Activated CD4-positive, alpha-beta memory T cell treated with anti-CD3 and anti-CD28 coated beads for 36 hours (primary cell): Measurements from ENCODE around the gene FN3K. TPM values are rescaled to one million over a fixed set of nuclear protein-coding genes. Genes with fewer than 3 reads are reported as not detected.

Source experiments
- CTCF ChIA-PET: fragments of 350-600 bp; sonication (Branson Sonifier 250); formaldehyde crosslinking; loops from one replicate; lab custom pipeline; 2021; ENCODE audit warnings: antibody characterized with exemption, inconsistent platforms; lab: Charles Lee
- POLR2A ChIA-PET: fragments of 350-600 bp; sonication (Branson Sonifier 250); formaldehyde crosslinking; loops from one replicate; lab custom pipeline; 2021; ENCODE audit warnings: antibody characterized with exemption; lab: Charles Lee
- DNase-seq: peaks from one replicate; pipeline ENCODE4 v3.0.0-alpha.2; 2020
- H3K27ac Mint-ChIP-seq: one replicate; pipeline ENCODE4 v1.8.0; 2021; ENCODE audit warnings: mixed read lengths
- H3K27me3 Mint-ChIP-seq: one replicate; pipeline ENCODE4 v1.8.0; 2021; ENCODE audit warnings: mixed read lengths
- H3K36me3 Mint-ChIP-seq: one replicate; pipeline ENCODE4 v1.8.0; 2021; ENCODE audit warnings: mixed read lengths
- H3K4me1 Mint-ChIP-seq: one replicate; pipeline ENCODE4 v1.8.0; 2021; ENCODE audit warnings: low read depth, mixed read lengths
- H3K4me3 Mint-ChIP-seq: one replicate; pipeline ENCODE4 v1.8.0; 2021; ENCODE audit warnings: mild to moderate bottlenecking, mixed read lengths
- H3K9me3 Mint-ChIP-seq: one replicate; pipeline ENCODE4 v1.8.0; 2021; ENCODE audit warnings: mixed read lengths
- intact Hi-C: fragments of 100-400 bp; cut with micrococcal nuclease; formaldehyde crosslinking; loops from one replicate; pipeline ENCODE4 v1.15.1; 2023
- total RNA-seq, 2 experiments: library from RNA; stranded (reverse); gene quantifications; one replicate each; pipeline ENCODE4 v1.2.3, GENCODE V29; 2021

FN3K gene
- total RNA-seq, 2 experiments from 2014 or later: 1.6 to 2.3 TPM

DNA sequence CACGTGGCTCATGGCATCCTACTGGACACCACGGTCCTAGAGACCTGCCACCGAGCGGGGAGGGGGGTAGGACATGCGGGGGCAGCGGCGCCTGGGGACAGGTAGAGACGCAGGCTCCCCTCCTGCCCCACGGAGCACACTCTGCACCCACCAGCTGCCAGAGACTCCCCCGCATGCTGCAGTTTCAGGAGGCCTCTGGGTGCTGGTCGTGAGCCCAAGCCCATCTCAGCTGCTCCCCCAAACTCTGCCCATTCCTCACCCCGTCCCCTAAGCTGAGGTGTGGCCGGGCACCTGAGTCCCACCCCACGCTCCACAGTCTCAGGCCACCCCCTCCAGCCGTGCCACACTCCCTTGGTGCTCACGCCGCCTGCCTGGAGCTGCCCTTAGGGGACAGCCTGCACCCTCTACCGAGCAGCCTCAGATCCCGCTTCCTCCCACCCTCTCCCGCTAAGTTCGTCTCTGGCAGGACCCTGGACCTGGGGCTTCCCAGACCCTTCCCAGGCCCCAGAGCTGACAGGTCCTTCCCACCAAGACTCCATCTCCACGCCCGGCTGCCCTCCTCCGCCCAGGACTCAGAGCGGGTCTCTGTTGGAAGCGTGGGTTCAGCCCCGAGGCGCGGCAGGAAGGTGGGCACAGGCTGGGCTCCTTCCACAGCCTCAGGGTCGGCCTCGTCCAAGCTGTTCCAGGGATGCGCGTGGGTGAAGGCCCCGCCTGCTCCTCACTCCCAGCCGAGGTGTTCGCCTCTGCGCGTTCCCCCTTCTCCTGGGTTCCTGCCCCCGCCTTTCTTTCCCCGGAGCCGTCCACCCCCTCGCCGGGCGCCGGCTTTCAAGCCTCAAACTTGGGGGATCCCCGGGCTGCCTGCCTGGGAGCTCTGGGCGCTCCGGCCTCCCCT, 38.3 kb upstream of the FN3K start:
- Mint-ChIP-seq H3K36me3 (peaks cover 9% of the 10 kb centered on the region), H3K27ac (no peak overlapping the region), H3K9me3 (peaks cover 14% of the 10 kb centered on the region), H3K4me3 (peak overlapping the region; percentile 51), H3K27me3 (no peaks in the 10 kb centered on the region), H3K4me1 (peaks cover 8% of the 10 kb centered on the region)
- ChIA-PET POLR2A (no interaction called here), CTCF (no interaction called here)
- DNase-seq: peak; percentile 38
- intact Hi-C loops: loop anchor here (5.0 kb wide), 1 partner anchor 50 kb away; the partner anchor contains the start of gene WDR45B

DNA sequence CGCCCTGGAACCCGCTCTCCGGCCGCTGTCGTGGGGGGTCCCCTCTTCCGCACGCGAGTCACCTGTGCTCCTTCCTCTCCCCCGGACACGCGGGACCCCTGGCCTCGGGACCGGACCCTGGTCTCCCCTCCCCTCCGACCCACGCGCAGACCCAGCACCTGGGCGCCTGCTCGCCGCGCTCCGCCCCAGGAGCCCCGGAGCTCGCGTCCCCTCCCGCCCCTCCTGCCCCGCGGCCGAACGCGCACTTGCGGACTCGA, 37.7 kb upstream of the FN3K start:
- DNase-seq: no peak
- Mint-ChIP-seq H3K36me3 (peaks cover 9% of the 10 kb centered on the region), H3K4me3 (peak overlapping the region; percentile 32), H3K27me3 (no peaks in the 10 kb centered on the region), H3K4me1 (peaks cover 8% of the 10 kb centered on the region), H3K27ac (no peak overlapping the region), H3K9me3 (peaks cover 14% of the 10 kb centered on the region)
- ChIA-PET POLR2A (no interaction called here), CTCF (no interaction called here)
- intact Hi-C loops: loop anchor here (1.0 to 5.0 kb wide), 3 partner anchors 19 to 54 kb away; partner anchors contain the start of genes FN3KRP and WDR45B

DNA sequence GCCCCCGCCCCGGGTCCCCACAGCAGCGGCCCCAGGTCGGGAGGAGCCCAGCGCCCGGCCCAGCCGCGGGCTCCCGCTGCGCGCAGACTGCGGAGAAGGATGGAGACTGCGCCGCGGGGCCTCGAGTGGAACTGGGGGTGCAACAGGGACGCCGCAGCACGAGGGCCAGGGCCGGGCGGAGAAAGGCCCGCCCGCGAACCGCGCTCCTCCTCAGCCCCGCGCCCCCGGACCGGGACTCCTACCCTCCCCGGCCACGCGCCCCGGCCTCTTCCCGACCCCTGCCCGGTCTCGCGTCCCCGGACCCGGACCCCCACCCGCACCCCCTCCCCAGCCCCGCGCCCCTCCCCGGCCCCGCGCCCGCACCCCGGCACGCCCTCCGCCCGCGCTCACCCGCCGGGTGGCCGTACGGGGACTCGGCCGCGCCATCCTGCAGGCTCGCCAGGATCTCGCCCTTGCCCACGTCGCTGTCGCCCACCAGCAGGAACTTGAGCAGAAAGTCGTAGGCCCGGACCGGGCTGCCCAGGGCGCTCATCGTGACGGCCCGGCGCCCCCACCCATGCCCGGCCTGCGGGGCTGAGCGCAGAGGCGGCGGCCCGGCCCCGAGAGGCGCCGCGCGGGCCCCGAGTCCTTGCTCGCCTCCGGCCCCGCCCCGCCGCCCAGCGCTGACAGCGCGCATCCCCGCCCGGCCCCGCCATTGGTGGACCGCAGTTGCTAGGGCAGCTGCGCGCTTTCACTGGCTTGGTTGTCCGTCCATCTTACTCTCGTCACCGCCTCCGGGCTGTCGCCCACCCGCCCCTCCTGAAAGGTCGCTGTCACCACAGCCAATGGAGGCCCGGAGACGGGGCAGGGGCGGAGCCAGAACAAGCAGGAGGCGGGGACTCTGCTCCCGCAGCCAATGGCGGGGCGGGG, 37.1 kb upstream of the FN3K start, which contains the start of gene RAB40B:
RAB40B (minus strand) TSS at position 634 of the 909 bp plus-strand sequence; CDS start at position 532, 102 bp downstream.
- H3K36me3 Mint-ChIP-seq: peaks cover 8% of the 10 kb centered on the region
- peaks cover 14% of the 10 kb centered on the region for H3K9me3 Mint-ChIP-seq
- no peak within 1 kb of the TSS for H3K27ac Mint-ChIP-seq
- H3K4me1 Mint-ChIP-seq: peaks cover 8% of the 10 kb centered on the region
- peak; percentile 99 for DNase-seq
- POLR2A ChIA-PET: no interaction called here
- peak within 1 kb of the TSS; percentile 71 for H3K4me3 Mint-ChIP-seq
- CTCF ChIA-PET: no interaction called here
- intact Hi-C loops: loop anchor here (1.0 to 5.0 kb wide), 3 partner anchors 18 to 53 kb away; partner anchors contain the start of genes FN3KRP and WDR45B
- no peaks in the 10 kb centered on the region for H3K27me3 Mint-ChIP-seq

DNA sequence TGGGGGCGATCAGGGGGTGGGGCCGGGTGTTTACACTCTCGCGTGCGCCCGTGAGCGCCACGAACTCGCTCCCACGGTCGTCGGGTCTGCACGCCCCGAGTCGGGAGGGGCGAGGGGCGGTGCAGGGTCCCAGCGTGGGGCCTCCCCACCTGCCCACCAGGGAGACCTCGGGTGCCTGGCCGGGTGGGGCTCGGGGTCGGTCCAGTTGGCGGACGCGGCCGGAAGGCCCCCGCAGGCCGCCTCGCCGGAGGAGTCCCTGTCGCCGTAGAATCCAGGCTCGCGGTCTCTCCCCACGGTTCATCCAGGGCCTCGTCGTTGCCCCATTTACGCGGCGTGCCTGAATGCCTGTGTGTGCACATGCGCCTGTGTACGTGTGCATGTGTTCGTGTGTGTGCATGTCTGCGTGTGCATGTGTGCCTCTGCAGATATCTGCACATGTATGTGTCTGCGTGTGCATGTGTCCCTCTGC, 36.4 kb upstream of the FN3K start:
- H3K9me3 Mint-ChIP-seq: peaks cover 11% of the 10 kb centered on the region
- H3K27ac Mint-ChIP-seq: no peak overlapping the region
- ChIA-PET POLR2A (no interaction called here), CTCF (no interaction called here)
- peaks cover 8% of the 10 kb centered on the region for H3K4me1 Mint-ChIP-seq
- no peaks in the 10 kb centered on the region for H3K27me3 Mint-ChIP-seq
- DNase-seq: no peak
- H3K36me3 Mint-ChIP-seq: peaks cover 6% of the 10 kb centered on the region
- peak overlapping the region; percentile 71 for H3K4me3 Mint-ChIP-seq
- intact Hi-C loops: loop anchor here (1.0 to 5.0 kb wide), 3 partner anchors 17 to 52 kb away; partner anchors contain the start of genes FN3KRP and WDR45B

DNA sequence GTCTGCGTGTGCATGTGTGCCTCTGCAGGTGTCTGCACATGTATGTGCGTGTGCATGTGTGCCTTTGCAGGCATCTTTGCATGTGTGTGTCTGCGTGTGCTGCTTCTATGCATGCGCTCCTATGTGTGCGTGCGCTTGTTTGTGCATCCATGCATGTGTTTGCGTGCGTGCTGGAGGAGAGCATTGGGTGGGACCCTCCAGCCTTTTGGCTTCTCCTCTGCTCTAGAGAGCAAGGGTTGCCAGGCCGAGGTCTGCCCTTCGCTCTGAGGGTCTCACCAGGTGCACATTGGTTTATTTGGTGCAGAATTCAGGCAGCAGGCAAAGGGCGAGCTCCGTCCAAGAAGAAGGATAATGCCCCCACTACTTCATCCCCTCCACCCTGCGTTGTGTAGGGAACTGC, 35.9 kb upstream of the FN3K start:
- intact Hi-C loops: loop anchor here (5.0 kb wide), 1 partner anchor 52 kb away; the partner anchor contains the start of gene WDR45B
- peak overlapping the region; percentile 71 for H3K4me3 Mint-ChIP-seq

DNA sequence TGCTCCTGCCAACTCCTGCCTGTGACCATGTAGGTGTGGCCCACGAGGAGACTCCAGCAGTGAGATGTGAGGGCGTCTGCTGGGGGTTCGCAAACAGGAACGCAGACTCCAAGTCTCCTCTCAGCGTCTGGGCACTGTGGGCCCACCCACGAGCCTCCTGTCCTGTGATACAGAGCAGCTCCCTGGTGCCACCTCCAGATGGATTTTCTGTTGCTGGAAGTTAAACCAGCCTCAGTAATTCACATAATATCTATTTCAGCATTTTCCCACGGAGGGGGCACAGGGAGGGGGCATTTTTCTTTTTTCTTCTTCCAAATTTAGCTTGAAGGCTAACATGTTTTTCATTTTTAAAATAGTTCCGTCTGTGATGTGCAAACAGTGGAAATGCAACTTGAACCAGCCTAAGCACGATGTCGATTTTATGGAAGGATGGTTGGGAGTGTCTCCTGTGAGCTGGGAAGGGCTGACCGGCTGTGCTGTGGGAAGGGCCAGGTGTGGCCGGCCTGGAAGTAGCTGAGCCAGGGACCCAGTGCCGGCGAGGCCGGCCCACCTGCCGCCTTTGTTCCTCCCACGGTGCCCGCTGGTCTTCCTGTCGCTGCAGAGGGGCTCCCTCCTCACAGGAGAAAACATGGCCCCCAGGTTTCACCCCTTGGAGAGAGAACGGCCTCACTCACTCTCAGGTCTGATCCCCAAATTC, 33.0 kb upstream of the FN3K start:
- DNase-seq: no peak
- POLR2A ChIA-PET: no interaction called here
- H3K4me3 Mint-ChIP-seq: no peak overlapping the region
- intact Hi-C loops: no loop called here
- H3K27ac Mint-ChIP-seq: no peak overlapping the region
- CTCF ChIA-PET: no interaction called here
- H3K36me3 Mint-ChIP-seq: no peaks in the 10 kb centered on the region
- H3K9me3 Mint-ChIP-seq: no peaks in the 10 kb centered on the region
- H3K4me1 Mint-ChIP-seq: peaks cover 2% of the 10 kb centered on the region
- no peaks in the 10 kb centered on the region for H3K27me3 Mint-ChIP-seq

More for the DNA sequence above, 35.9 kb upstream of the FN3K start:
- H3K4me1 Mint-ChIP-seq: peaks cover 8% of the 10 kb centered on the region
- H3K36me3 Mint-ChIP-seq: peaks cover 3% of the 10 kb centered on the region
- CTCF ChIA-PET: no interaction called here
- peaks cover 5% of the 10 kb centered on the region for H3K9me3 Mint-ChIP-seq
- H3K27ac Mint-ChIP-seq: no peak overlapping the region
- no peaks in the 10 kb centered on the region for H3K27me3 Mint-ChIP-seq
- DNase-seq: no peak
- POLR2A ChIA-PET: no interaction called here

DNA sequence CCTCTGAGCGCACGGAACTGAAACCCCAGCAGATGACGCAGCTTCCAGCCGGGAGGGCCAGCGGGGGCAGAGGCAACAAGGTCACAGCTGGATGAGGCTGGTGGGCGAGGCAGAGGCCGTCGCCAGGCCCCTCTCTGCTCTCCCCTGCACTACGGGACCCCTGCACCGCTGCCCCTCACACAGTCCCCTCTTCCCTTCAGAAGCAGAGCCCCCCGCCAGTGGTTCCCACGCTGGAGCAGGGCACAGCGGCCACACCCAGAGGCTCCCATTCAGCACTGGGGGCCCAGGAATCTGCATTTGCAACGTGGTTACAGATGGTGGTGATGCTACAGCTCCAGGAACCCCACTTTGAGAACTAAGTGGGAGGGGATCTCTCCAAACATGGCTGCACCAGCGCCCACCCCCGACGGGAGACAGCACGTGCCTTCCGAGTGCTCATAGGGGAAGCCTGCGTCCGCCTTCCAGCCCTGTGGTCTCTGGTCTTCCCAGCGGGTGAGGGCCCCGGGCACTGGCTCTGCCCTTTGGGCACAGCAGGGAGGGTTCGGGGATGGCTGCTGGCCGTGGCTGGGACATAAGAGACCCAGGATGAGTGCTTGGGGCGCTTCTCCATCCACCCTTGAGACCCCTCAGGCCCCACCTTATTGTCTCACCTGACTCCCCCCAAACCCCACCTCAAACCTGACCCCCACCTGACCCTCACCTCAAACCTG, 32.2 kb upstream of the FN3K start:
- Mint-ChIP-seq H3K27ac (no peak overlapping the region), H3K4me3 (no peak overlapping the region), H3K27me3 (no peaks in the 10 kb centered on the region), H3K36me3 (no peaks in the 10 kb centered on the region), H3K4me1 (peaks cover 2% of the 10 kb centered on the region), H3K9me3 (no peaks in the 10 kb centered on the region)
- no peak for DNase-seq
- CTCF ChIA-PET: no interaction called here
- intact Hi-C loops: no loop called here
- POLR2A ChIA-PET: no interaction called here

DNA sequence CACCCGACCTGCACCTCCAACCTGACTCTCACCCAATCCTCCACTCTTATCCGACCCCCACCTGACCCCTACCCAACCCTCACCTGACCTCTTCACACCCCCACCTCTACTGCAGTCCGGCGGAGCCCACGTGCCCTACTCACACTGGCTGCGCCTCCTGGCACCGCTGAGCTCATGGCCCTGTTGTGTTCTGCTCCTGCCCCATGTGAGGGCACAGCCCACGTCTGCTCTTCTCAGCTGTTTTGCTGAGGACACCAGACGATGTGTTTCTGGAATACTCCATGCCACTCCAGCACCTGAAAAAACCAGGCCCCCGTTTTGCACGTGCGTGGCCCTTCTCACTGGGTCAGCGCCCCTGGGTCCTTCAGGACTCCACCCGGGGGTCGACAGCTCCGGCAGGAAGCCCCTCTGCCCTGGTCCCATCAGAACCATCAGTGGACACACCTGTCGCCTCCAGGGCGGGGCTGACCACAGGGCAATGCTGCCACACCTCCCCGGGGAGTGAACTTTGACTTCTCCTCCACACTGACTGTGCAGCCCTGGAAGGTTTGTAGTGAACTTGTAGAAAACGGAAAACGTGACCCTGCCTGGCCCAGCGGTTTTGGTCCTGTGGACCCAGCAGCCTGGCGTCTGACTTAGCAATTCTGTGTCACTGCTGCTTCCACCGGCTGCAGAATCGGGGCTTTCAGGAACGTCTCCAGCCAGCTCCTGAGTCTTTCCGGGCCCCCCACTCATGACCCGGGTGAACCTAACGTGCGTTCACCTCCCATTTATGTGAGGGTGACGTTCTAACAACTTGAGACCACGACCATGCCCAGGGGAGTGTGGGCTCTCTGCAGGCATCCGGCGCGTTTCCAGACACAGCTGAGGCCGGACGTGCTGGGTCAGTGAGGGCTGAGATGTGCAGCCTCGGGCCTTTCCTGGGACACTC, 31.2 kb upstream of the FN3K start:
- no peaks in the 10 kb centered on the region for H3K27me3 Mint-ChIP-seq
- H3K4me3 Mint-ChIP-seq: no peak overlapping the region
- ChIA-PET POLR2A (no interaction called here), CTCF (no interaction called here)
- H3K27ac Mint-ChIP-seq: no peak overlapping the region
- intact Hi-C loops: no loop called here
- peaks cover under 1% of the 10 kb centered on the region for H3K4me1 Mint-ChIP-seq
- H3K9me3 Mint-ChIP-seq: no peaks in the 10 kb centered on the region
- no peak for DNase-seq
- H3K36me3 Mint-ChIP-seq: no peaks in the 10 kb centered on the region

DNA sequence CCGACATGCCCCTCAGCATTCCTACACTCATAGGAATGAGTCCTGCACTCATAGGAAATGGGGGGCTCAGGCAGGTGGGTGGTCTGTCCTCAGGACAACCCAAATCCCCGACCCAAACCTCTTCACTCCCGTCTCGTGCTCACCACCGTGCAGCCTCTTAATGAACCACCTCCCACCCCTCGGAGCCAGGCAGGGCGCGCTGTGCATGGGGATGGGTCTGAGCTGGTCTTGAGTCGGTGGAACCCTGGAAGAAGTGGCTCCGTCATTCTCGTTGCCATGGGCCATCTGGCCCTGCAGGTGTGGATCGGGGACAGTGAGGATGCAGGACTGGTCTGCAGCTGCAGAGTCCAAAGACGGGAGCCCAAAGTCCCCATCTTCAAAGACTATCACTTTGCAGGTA, 30.5 kb upstream of the FN3K start:
- Mint-ChIP-seq H3K9me3 (no peaks in the 10 kb centered on the region), H3K27me3 (no peaks in the 10 kb centered on the region), H3K27ac (no peak overlapping the region), H3K36me3 (no peaks in the 10 kb centered on the region), H3K4me3 (no peak overlapping the region), H3K4me1 (no peaks in the 10 kb centered on the region)
- no peak for DNase-seq
- CTCF ChIA-PET: no interaction called here
- POLR2A ChIA-PET: no interaction called here
- intact Hi-C loops: no loop called here

DNA sequence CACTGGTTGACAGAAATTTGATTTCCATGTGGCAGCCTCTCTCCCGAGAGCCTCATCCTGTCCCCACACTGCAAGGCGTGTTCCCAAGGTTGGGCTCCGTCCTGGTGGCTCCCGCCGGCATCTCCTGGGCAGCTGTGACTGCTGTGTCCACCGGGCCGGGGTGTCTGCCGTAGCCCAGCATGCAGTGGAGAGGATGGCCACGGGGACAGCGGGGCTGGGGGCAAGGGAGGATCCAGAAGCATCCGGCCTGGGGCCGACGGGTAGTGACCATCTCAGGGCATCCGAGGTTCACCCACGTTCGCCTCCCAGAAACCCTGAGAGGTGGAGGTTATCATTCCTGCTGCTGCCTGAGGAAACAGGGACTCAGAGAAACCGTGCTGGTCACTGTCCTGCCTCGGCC, 29.7 kb upstream of the FN3K start:
- H3K9me3 Mint-ChIP-seq: no peaks in the 10 kb centered on the region

More for the DNA sequence above, 29.7 kb upstream of the FN3K start:
- ChIA-PET POLR2A (no interaction called here), CTCF (no interaction called here)
- no peaks in the 10 kb centered on the region for H3K36me3 Mint-ChIP-seq
- H3K27ac Mint-ChIP-seq: no peak overlapping the region
- H3K4me1 Mint-ChIP-seq: no peaks in the 10 kb centered on the region
- DNase-seq: no peak
- intact Hi-C loops: no loop called here
- no peaks in the 10 kb centered on the region for H3K27me3 Mint-ChIP-seq
- H3K4me3 Mint-ChIP-seq: no peak overlapping the region
